ENCODE data around the gene PPP2R1A. TPM values are rescaled to one million over a fixed set of nuclear protein-coding genes. Genes with fewer than 3 reads are reported as not detected.

Gene PPP2R1A
- polyA plus RNA-seq, 2 of the 4 experiments (the other 2 are of a cell fraction): 144 to 145 TPM

DNA sequence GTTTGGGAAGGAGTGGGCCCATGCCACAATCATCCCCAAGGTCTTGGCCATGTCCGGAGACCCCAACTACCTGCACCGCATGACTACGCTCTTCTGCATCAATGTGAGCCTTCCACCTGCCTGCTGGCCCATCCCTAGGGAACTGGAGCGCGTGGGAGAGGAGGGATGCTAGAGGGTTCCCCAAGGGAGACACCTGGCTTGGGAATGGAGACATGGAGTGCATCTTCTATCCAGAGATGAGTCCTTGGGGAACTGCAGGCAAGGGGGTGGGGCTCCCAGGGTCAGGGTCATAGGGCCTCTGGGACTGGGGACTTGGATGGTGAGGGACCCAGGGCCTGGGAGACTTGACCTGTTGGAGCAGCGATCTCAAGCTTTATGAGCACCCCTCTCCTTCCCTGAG, 31.2 kb downstream of the PPP2R1A start:
- FAIRE-seq: no peak
- WGBS (ENCODE audit: missing lambda C conversion rate): 98% methylated on average over 6 of the region's 6 CpGs
- H3K27ac ChIP-seq: no peak overlapping the region
- H3K4me2 ChIP-seq: no peak overlapping the region
- DNase-seq (ENCODE audit: low read depth in 1 of 2, low spot score in 1 of 2): no peak
- no peak for TF ChIP-seq RNF2 (IDR thresholded peaks at IDR 0.05; ENCODE audit: borderline replicate concordance, low read depth)
- TF ChIP-seq, protein P1, sequence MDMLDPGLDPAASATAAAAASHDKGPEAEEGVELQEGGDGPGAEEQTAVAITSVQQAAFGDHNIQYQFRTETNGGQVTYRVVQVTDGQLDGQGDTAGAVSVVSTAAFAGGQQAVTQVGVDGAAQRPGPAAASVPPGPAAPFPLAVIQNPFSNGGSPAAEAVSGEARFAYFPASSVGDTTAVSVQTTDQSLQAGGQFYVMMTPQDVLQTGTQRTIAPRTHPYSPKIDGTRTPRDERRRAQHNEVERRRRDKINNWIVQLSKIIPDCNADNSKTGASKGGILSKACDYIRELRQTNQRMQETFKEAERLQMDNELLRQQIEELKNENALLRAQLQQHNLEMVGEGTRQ (IDR thresholded peaks at IDR 0.05): no peak
- H3K9me3 ChIP-seq: peaks cover 94% of the 10 kb centered on the region
- ChIA-PET CTCF (no interaction called here), POLR2A (no interaction called here)
- ATAC-seq: no peak
- no peak overlapping the region for H3K4me3 ChIP-seq
- no peaks in the 10 kb centered on the region for H3K4me1 ChIP-seq

DNA sequence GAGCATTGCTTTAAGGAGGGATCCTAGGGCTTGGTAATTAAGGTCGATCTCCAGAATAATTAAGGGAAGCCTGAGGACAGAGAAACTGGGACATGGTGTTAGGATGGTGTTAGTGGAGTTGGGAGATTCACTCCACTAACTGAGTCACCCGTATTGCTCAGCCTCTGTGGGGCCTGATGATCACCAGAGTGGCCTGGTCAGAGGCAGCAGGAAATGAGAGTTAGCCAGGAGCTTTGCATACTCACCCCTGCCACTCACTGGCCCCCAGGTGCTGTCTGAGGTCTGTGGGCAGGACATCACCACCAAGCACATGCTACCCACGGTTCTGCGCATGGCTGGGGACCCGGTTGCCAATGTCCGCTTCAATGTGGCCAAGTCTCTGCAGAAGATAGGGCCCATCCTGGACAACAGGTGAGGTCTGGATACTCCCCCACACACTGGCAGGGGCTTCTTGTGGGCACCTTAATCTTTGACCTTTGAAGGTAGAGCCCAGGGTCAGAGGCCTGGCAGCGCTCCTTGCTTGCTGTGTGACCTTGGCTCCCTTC, 32.1 kb downstream of the PPP2R1A start:
- no peak for ATAC-seq
- TF ChIP-seq FOSB (CRISPR knock-in tag; IDR thresholded peaks at IDR 0.05) (no peak), EHF (CRISPR knock-in tag; IDR thresholded peaks at IDR 0.05) (no peak), RCOR1 (IDR thresholded peaks at IDR 0.05; ENCODE audit: low read depth, low read length) (no peak), EP300 (IDR thresholded peaks at IDR 0.05) (no peak), BHLHE40 (IDR thresholded peaks at IDR 0.05; ENCODE audit: low read depth, low read length) (no peak), HOXB13 (CRISPR knock-in tag; IDR thresholded peaks at IDR 0.05; ENCODE audit: low read depth) (no peak), NR3C1 (IDR thresholded peaks at IDR 0.05) (no peak), RARB (CRISPR knock-in tag; IDR thresholded peaks at IDR 0.05) (no peak), NFE2L2 (conservative IDR thresholded peaks at IDR 0.05; ENCODE audit: low read length) (no peak)
- TF ChIP-seq, protein P2, sequence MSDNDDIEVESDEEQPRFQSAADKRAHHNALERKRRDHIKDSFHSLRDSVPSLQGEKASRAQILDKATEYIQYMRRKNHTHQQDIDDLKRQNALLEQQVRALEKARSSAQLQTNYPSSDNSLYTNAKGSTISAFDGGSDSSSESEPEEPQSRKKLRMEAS (IDR thresholded peaks at IDR 0.05): no peak
- TF ChIP-seq, protein P3, sequence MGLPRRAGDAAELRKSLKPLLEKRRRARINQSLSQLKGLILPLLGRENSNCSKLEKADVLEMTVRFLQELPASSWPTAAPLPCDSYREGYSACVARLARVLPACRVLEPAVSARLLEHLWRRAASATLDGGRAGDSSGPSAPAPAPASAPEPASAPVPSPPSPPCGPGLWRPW (IDR thresholded peaks at IDR 0.05): no peak
- TF ChIP-seq, protein P4, sequence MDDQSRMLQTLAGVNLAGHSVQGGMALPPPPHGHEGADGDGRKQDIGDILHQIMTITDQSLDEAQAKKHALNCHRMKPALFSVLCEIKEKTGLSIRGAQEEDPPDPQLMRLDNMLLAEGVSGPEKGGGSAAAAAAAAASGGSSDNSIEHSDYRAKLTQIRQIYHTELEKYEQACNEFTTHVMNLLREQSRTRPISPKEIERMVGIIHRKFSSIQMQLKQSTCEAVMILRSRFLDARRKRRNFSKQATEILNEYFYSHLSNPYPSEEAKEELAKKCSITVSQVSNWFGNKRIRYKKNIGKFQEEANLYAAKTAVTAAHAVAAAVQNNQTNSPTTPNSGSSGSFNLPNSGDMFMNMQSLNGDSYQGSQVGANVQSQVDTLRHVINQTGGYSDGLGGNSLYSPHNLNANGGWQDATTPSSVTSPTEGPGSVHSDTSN (IDR thresholded peaks at IDR 0.05): no peak

DNA sequence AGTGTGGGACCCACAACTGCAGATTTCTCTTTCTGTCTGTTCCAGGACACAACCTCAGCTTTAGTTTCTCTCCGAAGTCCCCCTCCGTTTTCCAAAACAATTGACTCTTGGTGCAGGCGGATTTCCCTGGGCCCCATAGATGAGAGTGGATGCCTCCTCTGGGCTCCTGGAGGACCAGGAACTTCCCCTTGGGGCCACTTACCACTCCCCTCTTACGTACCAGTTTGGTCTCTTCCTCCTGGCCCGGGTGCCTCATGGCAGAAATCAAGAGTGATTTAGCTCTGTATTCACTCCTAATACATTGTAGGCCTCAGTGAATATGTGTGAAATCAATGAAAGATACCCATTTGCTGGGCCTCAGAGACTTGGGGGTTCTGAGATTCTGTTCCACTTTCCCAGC, 34.4 kb downstream of the PPP2R1A start:
- POLR2A ChIA-PET: interaction anchor here (0.9 kb wide), 1 partner anchor 35 kb away, joined by 3 read pairs; the partner anchor contains the start of gene PPP2R1A
- no peak for ATAC-seq
- H3K9me3 ChIP-seq: peaks cover 92% of the 10 kb centered on the region
- FAIRE-seq: no peak
- TF ChIP-seq KDM5A (IDR thresholded peaks at IDR 0.05): no peak
- TF ChIP-seq PHF8 (IDR thresholded peaks at IDR 0.05; ENCODE audit: borderline replicate concordance, low read depth): no peak
- TF ChIP-seq HDAC2 (IDR thresholded peaks at IDR 0.05): no peak
- no peak for TF ChIP-seq HOXA7 (CRISPR knock-in tag; IDR thresholded peaks at IDR 0.05)
- no peak for TF ChIP-seq TFCP2L1 (CRISPR knock-in tag; IDR thresholded peaks at IDR 0.05)
- TF ChIP-seq, protein P5, sequence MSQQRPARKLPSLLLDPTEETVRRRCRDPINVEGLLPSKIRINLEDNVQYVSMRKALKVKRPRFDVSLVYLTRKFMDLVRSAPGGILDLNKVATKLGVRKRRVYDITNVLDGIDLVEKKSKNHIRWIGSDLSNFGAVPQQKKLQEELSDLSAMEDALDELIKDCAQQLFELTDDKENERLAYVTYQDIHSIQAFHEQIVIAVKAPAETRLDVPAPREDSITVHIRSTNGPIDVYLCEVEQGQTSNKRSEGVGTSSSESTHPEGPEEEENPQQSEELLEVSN (IDR thresholded peaks at IDR 0.05; ENCODE audit: borderline replicate concordance, low read depth): no peak
- TF ChIP-seq ESRRA (IDR thresholded peaks at IDR 0.05; ENCODE audit: borderline replicate concordance, low read length): no peak
- H3K27ac ChIP-seq: no peak overlapping the region
- CTCF ChIA-PET: interaction anchor here (1.0 kb wide), 1 partner anchor 13 kb away, joined by 4 read pairs; no protein-coding TSS in a partner anchor
- 97% methylated on average over 5 of the region's 5 CpGs for WGBS (ENCODE audit: missing lambda C conversion rate)
- H3K4me1 ChIP-seq: no peaks in the 10 kb centered on the region
- no peak for DNase-seq (ENCODE audit: low read depth in 1 of 2, low spot score in 1 of 2)
- H3K4me2 ChIP-seq: no peak overlapping the region
- no peak overlapping the region for H3K4me3 ChIP-seq

More for the DNA sequence above, 32.1 kb downstream of the PPP2R1A start:
- no peak for DNase-seq (ENCODE audit: low read depth in 1 of 2, low spot score in 1 of 2)
- no peak overlapping the region for H3K4me3 ChIP-seq
- no peak for FAIRE-seq
- WGBS (ENCODE audit: missing lambda C conversion rate): 97% methylated on average over 7 of the region's 7 CpGs
- CTCF ChIA-PET: interaction anchor here (0.8 kb wide), 1 partner anchor 15 kb away, joined by 3 read pairs; no protein-coding TSS in a partner anchor
- H3K9me3 ChIP-seq: peaks cover 97% of the 10 kb centered on the region
- no peak overlapping the region for H3K4me2 ChIP-seq
- POLR2A ChIA-PET: no interaction called here
- no peaks in the 10 kb centered on the region for H3K4me1 ChIP-seq
- no peak overlapping the region for H3K27ac ChIP-seq

All from A549 (cell line).